NCI-H510A treated with DMSO at 0.1 percent for 48 hours (cell line): Measurements from ENCODE around the gene PTPRB.

Experiments used
- DNase-seq: peaks from one replicate; lab custom pipeline; 2025; lab: John Stamatoyannopoulos, UW

PTPRB gene

DNA sequence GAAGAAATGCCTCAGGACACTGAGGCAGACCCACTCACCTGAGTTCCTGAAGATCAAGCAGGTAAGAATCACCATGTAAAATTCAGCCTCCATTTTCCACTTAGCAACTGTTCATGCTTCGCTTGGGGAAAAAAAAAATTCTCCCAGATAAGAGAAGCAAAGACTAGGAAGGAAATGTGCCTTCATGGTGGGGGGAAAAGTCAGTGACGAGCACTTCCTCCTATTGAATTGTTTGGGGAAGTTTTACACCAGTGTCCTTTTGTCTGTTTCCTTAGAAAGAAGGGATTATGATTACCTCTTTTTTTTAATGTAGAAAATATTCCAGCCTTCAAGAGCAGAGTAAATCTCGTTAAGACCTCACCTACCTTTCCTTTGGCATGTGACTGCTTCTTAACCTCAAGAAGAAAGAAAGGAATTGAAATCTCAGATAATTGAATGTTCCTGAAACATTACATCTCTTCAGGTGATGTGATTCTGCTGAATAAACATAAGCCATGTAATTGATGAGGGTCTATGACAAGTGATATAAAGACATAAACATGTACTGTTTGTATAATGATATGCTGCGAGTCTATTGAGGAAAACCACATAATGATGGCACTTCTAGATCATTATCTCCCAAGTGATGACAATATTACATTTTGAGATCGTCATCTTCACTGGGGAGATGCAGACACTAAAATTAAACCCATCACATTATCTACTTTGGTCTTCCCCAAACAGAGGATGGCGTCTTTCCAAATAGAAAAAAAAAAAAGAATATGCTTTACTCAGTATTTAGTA is at the start of gene PTPRB:
Gene PTPRB, minus strand, starts transcription at position 127 of the 783 bp plus-strand sequence. Its CDS starts 34 bp downstream, at position 93.
- no peak for DNase-seq

DNA sequence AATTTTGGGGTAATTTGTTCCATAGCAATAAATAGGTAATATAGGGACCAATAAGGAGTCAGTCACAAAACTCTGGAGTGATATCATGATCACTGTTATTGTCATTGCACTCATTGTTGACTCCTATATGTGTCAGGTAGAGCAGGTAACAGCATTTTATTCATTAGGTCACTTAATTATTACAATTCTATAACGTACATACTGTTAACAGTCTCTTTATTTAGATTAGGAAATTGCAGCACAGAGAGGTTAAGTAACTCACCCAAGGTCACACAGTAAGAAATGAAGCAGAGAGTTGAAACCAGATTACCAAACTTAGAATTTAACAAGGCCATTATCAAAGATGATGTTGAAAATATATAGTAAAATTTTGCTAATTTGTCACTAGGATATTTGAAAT is 49.7 kb upstream of the PTPRB start:
- DNase-seq = no peak

DNA sequence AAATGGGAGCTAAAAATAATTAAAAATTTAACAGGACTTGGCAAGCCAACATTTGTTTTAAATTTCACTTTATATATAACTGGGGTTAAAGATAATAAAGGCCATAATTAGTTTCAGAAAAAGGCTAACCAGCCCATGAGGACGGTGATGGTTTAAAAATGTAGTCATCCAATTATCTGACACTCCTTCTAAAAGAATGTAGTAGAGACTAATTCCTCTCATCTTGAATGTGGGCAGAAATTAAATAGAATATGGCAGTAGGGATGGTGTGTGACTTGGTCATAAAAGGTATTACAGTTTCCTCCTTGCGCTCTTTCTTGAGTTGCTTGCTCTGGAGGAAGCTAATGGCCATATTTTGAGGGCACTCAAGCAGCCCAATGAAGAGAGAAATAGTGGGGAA is 49.1 kb upstream of the PTPRB start:
- no peak for DNase-seq

DNA sequence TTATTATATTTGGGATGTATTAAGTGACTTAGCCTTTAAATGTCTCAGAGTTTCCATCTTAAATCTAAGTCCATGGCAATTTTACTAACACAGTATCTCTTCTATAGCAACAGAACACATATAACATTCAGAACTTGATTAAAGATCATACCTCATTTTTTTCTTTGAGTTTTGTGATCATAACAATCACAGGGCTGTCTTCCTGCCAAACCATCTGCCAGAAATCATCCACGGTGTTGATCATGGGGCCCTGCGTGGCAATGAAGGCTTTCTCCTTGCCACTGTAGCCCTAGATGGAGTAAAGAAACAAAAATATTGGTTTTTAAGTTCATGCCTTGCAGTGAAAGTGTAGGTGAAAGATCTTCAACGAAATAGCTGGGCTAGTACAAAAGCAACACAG is 46.7 kb upstream of the PTPRB start:
- no peak for DNase-seq

DNA sequence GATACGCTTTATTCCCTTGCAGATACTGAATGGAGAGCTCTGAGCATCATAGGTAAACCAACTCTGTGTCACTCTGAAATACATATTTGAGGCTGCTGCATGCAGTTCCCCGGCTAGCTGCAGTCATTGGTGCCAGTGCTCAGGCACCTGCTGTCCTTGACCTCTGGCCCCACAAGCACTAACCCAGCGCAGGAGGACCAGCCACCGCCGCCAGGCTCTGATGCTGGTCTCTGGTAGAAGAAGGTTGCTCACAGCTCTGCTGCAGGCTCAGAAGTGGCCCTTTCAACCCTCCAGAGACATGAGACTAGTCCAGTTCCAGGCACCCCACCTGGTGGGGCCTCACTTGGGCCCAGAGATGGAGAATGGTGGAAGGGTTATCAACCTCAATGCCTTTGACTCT is 34.5 kb upstream of the PTPRB start:
- no peak for DNase-seq

DNA sequence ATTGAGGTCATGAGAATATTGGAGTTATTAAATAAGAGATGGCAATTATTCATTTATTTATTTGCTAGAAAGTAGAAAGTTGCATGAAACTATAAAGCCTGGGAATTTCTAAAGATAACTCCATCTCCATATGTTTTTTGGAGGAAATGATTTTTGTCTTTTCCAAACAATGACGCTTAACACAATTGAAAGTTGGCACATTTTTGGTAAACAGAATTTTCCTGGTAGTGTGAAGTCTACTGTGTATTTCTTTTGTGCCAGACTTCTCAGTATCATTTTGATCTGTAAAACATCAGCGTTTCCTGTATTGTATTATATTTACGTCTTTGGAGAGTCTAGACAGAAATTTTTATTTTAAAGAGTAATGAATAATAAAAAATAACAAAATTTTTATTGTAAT is 33.7 kb upstream of the PTPRB start:
- no peak for DNase-seq

DNA sequence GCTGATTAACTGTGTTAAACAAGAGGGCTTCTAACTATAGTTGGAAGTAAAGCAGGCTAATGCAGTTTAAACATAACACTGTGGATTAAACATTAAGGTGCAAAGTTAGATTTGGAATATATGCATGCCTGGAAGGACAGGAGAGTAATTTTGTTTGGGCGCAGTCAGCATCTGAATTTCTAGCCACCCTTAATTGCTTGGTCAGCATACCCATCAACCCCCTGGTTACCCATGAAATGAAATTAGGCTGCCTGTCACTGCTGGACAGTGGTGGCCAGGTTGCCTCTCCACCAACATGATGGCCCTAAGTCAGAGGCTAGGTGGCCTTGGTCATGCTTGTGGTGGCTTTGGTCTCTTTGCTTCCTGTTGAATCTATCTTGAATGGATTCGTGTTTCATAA is 30.0 kb upstream of the PTPRB start:
- no peak for DNase-seq

DNA sequence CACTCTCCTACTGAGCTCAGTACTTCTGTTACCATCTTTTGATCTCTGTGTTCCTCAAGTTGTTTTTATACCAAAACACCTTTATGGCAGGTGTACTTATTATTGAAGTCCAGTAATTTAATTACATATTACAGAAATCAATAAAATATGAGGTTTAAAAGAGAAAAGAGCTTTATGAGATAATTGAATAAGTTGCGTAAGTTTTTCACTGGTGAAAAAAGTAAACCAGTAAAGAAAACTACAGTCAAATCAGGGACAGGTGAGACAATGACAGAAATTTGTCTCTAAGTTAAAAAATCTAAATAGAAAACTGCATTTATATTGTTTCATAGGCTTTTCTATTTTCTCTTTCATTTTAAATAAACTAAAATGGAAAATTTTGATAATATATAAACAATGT is 29.1 kb upstream of the PTPRB start:
- DNase-seq = no peak

DNA sequence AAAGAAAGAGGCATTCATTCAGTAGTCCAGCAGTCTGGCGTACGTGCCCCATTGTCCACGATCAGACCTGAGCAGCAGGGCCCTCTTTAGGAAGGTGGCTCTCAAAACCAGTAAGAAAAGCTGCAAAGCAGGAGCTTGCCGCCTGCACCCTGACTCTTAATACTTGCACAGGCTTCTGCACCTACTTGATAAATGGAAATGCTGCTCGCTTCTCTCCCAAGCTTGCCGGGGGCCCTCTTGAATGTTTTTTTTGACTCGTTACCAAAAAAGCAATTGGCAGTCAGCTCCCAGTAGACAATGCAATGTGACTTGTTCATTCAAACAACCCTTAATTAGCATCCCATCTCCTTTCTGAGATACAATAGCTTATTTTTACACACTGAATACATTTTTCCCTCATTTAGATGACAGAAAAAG is 27.2 kb upstream of the PTPRB start:
- no peak for DNase-seq

DNA sequence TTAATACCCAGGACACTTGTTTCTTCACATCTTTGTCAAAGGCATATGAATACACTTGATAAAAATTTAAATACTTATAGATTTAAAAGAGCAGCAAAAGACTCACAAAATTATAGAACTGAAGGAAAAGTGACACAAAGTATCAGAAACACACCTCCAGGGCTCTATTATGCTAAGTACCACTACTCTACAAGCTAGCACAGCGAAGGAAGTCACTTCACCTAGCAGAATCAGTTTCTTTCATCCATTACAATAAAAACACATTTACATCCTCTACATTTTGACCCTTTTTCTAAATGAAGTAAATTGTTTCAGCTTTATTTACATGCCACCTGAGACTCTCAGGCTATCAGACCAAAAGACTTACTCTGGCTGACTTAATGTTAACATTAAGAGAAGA is 26.6 kb upstream of the PTPRB start:
- no peak for DNase-seq

DNA sequence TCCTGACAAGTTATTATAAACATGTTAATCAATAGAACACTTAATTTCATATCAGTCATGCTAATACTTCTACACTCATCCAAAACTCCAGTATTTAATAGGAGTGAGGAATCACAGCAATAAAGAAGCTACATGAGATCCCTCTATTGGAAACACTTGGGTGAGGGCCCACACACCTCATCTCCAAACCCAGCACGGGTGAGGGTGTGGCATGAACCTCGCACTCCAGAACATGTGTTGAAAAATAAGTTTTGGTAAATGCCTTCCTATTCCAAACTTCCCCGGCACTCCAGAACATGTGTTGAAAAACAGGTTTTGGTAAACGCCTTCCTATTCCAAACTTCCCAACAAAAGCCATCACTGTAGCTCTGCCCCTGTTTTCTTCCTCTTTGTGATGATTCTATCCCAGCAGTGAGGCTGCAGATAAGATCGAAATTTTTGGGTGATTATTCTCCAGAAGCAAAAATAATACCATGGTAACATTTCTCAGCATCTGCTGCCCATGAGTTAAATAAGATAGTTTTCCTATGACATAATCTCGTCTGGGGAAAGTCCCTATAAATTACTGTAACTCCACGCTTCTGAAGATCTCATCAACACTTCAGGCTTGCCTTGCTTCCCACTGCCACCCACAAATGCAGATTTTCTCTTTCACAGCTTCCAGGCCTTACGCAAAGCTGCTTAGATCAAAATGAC is 24.4 kb upstream of the PTPRB start:
- no peak for DNase-seq

DNA sequence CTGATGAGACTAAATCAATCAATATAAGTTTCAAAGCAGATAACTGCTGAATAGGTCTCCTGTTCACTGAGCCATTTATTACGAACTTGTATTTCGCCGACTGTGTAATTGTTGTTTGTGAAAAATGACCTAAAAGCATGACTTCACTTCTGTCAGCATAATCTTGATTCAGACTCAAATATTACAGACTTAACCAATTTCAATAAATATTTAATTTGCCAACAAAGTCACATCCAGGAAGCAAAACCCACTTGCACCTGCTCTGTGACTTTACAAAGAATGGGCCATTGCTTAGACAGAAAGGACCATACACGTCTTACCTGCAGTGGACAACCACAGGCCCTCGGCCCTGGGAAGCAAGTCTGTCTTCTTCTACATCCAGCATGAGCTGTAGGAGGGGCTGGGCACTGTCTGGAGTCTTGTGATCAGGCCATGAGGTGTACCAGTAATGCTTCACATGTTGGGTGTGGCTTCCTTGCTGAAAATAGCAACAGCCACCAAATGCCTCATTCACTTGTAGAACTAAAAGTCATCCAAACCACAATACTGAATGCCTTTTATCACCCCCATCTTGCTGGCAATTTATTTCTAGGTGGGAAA is 23.5 kb upstream of the PTPRB start:
- no peak for DNase-seq

DNA sequence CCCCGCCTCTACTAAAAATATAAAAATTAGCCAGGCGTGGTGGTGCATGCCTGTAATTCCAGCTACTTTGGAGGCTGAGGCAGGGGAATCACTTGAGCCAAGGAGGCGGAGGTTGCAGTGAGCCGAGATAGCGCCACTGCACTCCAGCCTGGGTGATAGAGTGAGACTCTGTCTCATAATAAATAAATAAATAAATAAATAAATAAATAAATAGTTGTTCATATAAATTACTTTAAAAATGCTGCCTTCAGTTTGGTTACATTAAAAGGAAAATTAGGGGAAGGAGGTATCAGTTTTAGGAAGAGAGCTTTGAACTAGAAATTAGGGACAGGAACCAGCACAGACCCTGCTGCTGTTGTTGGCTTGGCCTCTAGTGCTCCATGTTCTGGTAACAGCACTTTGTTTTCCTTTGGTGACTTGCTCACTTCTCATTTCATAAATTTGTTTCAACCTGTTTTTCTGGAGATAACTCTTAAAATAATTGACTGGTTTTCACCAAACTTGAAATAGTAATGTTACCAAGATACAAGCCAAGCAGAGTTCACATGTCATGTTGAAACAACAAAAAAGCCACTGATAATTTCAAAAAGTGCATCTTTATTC is 22.9 kb upstream of the PTPRB start:
- DNase-seq = no peak

DNA sequence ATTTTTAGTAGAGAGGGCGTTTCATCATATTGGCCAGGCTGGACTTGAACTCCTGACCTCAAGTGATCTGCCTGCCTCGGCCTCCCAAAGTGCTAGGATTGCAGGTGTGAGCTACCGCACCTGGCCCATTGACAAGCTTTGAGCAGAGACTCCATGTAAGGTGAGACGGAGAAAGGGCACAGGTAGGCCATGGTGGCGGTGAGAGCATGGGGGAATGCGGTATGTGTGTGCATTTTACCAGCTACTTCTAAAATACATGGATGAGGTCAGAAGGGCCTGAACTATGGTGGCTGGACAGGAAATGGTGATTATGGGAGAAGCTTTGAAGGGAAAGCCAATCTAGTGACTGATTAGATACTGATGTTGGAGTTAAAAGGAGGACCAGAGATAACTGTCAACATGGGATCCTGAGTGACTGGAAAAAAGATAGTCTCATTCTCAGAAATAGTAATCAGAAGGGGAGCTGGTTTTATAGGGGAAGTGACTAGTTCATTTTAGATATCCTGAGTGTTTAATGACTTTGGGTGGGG is 21.9 kb upstream of the PTPRB start:
- no peak for DNase-seq

DNA sequence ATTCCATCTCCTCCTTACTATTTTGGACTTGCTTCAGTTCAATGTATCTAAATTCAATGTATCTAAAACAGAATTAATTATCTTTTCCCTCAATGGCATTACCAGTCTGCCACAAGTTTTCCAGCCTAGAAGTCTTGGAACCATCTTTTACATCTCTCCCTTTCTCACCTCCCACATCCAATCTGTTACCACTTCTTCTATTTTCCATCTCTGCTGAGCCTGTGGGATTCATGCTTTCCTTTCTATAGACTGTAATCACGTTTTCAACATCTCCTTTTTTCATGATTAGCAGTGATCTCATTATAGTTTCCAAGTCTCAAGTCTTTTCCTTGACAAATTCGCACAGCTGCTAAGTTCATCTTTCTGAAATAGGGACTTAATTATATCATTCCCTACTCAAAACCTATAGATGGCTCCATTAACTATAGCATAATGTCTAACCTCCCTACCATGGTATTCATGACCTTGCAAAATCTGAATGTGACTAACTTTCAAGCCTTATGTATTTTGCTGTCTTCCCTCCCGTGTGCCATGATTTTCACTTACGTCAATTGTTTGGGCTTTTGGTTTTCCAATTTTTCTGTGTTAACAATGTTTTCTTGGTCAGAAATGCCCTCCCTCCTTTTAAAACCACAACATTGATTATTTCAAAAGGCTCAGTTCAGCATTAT is 20.5 kb upstream of the PTPRB start:
- no peak for DNase-seq

DNA sequence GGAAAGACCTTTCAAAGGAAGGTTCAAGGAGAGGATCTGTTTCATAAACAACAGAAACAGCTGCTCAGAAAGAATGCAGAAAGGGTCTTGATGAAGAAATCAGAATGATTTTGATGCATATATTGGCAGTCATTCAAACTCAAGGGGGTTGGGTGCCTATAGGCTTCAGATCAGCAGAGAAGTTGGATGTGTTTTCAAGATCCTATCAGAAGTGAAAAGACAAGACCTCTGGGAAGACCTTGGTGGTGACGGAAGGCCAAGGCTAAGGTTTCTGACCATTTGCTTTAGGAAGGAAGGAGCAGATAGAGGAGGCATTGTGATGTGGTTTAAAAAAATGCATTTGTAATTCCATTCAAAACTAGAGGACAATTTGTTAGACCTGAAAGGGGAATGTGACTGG is 15.2 kb upstream of the PTPRB start:
- DNase-seq = no peak

DNA sequence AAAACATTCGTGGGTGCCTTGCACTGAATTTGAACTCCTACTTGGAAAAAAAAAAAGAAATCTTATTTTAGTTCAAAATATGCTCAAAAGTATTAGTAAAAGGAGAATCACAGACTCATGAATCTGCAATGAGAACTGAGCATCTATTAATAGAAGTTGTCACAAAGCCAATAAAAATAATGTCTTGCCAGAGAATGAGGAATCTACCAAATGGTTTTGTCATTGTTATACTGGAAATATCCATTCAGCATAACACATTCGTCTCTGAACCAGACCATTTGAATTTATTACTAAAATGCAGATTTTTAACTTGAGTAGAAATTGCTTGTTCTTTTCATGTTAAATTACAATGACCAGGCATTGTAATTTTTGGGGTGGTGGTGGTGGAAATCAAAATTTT is 11.6 kb upstream of the PTPRB start:
- no peak for DNase-seq

DNA sequence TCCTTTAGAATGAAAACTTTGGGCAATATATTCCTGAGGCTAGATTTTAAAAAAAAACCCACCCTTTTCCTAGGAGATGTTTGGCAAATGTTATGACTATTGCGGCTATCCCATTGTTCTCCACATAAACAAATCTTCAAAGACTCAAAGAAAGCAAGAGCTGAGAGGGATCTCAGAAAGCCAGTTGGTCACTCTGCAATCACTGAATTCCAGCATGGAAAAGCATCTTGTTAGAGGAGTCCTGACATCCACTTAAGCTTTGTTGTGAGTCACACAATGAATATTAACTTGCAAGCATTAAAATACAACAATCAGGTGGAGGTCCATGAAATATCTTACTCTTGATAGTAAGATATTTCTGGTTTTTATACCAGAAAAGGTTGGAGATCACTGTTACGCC is 11.0 kb upstream of the PTPRB start:
- DNase-seq = no peak

DNA sequence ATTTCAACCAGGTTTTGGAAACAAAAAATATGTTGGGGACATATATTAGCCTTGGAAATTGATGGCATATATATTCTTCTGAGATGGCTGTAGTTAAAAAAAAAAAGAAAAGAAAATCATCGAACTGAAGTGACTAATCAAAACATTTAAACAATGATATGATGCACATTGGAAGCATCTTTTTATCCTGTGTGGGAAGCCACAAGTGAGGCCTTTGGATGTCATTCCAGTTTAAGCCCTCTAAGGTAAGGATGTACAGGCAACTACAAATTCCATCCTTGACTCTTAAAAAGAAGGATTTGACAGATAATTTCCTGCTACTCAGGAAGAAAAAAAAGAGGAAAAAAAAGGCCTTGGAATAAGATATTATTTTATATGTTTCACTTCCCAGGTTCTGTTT is 9.6 kb upstream of the PTPRB start:
- no peak for DNase-seq

DNA sequence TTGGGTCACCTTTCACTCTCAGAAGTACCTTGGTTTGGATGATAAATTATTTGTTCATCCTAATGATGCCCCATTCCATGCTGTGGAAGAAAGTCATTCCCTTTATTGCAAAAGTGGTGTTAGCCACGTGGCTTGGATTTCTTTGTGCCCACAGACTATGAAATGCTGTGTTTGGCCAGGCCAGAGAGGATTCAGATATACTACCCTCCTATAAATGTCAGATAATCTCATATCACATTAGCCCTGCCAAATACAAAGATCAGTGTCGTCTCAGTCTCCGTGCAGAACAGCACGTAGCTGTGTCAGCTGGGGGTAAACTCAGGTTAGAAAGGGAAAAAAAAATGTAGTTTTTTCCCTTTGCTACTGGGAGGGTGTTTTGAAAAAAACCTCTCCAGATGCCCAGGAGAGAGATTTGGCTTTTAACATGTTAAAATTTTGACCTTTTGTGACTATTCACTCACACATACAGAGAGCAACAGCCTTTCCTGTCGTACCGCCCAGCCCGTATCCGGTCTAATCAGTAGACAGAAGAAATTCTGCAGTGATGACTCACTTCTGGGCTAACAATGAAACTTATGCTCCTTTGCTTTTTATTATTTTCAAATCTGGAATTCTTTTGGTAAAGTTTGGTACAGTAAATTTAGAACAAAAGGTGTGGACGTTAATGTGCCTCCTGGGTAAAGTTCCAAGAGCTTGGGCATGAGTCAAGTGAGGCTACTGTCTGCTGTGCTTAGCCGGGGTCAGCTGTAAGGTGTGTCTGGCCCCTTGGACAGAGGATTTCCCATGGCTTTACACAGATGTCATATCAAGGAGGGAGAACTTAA is 8.5 kb upstream of the PTPRB start:
- DNase-seq = no peak

DNA sequence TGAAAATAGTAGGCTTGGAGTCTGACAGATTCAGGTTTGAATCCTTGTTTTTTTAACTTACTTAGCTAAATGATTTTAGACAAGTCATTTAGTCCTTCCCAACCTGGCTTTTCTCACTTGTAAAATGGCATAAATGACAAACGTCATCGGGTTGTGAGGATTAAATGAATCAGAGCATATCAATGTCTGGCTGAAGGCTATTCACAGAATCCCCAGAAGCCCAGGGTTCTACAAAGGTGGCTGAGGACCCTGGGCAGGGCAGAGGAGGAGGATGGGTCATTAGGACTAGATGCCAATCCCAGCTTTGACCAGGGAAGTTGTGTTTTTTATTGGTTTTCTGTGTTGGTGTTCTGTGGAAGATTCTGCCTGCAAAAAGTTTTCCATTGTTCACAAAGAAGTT is 7.6 kb upstream of the PTPRB start:
- no peak for DNase-seq
